ENCODE results near the gene KCNMA1.
"Not testable (repeated sequence)": the region's sequence is repeated elsewhere in the genome, so short reads cannot be mapped to it uniquely, and the experiment has no call there.

Gene KCNMA1
- 0 reads per million in 4 donors for total RNA-seq

- DNase-seq = no peak
Observed at GRCh38 chr10:77637532-77638320, at the start of gene KCNMA1. KCNMA1 (minus strand) TSS chr10:77637808.

- DNase-seq = no peak
Observed at GRCh38 chr10:77686650-77687417, 49.2 kb upstream of the KCNMA1 start.

GRCh38 chr10:77686096-77686495, 48.5 kb upstream of the KCNMA1 start:
- no peak for DNase-seq

GRCh38 chr10:77685432-77685831, 47.8 kb upstream of the KCNMA1 start:
- no peak for DNase-seq

GRCh38 chr10:77683088-77683432, 45.5 kb upstream of the KCNMA1 start:
- not testable (repeated sequence) for DNase-seq

GRCh38 chr10:77682393-77683087, 44.9 kb upstream of the KCNMA1 start:
- DNase-seq = no peak

- DNase-seq = no peak
Observed at GRCh38 chr10:77681839-77682238, 44.2 kb upstream of the KCNMA1 start.

GRCh38 chr10:77680811-77681210, 43.2 kb upstream of the KCNMA1 start:
- no peak for DNase-seq

- no peak for DNase-seq
Observed at GRCh38 chr10:77680065-77680464, 42.5 kb upstream of the KCNMA1 start.

- no peak for DNase-seq
Observed at GRCh38 chr10:77679217-77679616, 41.6 kb upstream of the KCNMA1 start.

GRCh38 chr10:77678146-77678545, 40.5 kb upstream of the KCNMA1 start:
- DNase-seq = no peak

- no peak for DNase-seq
Observed at GRCh38 chr10:77675347-77675746, 37.7 kb upstream of the KCNMA1 start.

GRCh38 chr10:77673515-77674140, 36.0 kb upstream of the KCNMA1 start:
- DNase-seq = no peak

- no peak for DNase-seq
Observed at GRCh38 chr10:77673101-77673500, 35.5 kb upstream of the KCNMA1 start.

GRCh38 chr10:77671594-77672252, 34.1 kb upstream of the KCNMA1 start:
- no peak for DNase-seq

GRCh38 chr10:77670817-77671443, 33.3 kb upstream of the KCNMA1 start:
- no peak for DNase-seq

- no peak for DNase-seq
Observed at GRCh38 chr10:77669892-77670291, 32.3 kb upstream of the KCNMA1 start.

- no peak for DNase-seq
Observed at GRCh38 chr10:77667426-77668324, 30.1 kb upstream of the KCNMA1 start.

- no peak for DNase-seq
Observed at GRCh38 chr10:77666821-77667220, 29.2 kb upstream of the KCNMA1 start.

- DNase-seq = no peak
Observed at GRCh38 chr10:77664696-77665095, 27.1 kb upstream of the KCNMA1 start.

- DNase-seq = no peak
Observed at GRCh38 chr10:77664008-77664407, 26.4 kb upstream of the KCNMA1 start.
